ENCODE measurements around the gene ANKRD13C.
"Not testable (repeated sequence)": the region's sequence is repeated elsewhere in the genome, so short reads cannot be mapped to it uniquely, and the experiment has no call there.

The ANKRD13C gene

GRCh38 chr1:70358921-70359564 is 4.5 kb upstream of the ANKRD13C start:
- DNase-seq (ENCODE audit: low read depth in 2 of 2), result peak; percentile 10 to 21

GRCh38 chr1:70355920-70356319 is 1.4 kb upstream of the ANKRD13C start:
- no peak for DNase-seq (ENCODE audit: low read depth in 2 of 2)

GRCh38 chr1:70355111-70355407 is 537 bp upstream of the ANKRD13C start:
- DNase-seq (ENCODE audit: low read depth in 2 of 2), result no peak

GRCh38 chr1:70353601-70354331 is 756 bp downstream of the ANKRD13C start:
- peak in 1 of 2 experiments; percentile 32 for DNase-seq (ENCODE audit: low read depth in 2 of 2)

DNA sequence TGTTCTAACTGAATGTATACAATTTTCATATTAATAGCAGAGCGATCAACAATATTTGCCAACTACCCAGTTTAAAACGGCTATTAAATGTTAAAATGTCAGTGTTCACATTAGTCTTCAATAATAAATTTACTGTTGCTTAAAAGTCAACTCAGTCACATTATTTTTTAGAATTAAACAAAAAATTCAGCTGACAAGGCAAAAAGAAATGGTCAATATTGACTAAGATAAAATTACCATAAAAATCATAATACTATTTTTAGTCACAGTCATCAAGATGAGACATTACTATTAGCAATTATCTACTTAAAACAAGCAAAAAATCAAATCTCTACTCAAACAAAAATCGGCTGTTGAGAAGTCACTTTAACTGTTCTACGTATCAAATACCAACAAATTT is 1.5 kb downstream of the ANKRD13C start:
- DNase-seq (ENCODE audit: low read depth in 2 of 2), result no peak

GRCh38 chr1:70349799-70350198 is 4.7 kb downstream of the ANKRD13C start:
- DNase-seq (ENCODE audit: low read depth in 2 of 2), result not testable (repeated sequence)

DNA sequence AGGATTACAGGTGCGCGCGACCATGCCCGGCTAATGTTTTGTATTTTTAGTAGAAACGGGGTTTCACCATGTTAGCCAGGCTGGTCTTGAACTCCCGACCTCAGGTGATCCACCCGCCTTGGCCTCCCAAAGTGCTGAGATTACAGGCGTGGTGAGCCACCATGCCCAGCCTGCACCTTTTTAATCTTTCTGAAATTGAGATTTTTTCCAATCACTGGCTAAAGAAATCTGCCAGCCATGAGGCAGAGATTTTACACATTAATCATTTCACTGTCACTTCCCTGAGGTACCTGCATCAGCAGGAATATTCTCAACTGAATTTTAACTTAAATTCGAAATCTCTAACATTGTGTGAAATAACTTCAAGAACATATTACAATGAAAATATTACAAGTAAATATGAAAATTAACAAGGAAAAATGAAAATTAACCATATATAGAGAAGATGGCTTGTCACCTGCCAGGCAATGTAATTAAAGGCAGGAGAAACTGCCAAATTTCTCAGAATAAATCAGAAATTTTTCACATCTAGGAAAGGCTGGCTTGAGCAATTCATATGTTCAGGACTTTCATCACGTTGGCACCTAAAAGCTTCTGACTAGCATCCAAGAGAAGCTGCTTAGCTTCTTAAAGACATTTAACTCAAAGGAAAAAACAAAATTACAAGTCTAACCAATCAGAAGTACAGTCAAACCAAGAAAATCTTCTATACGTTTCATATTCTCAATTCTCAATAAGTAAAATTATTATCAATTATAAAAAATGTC is 5.9 kb downstream of the ANKRD13C start:
- no peak for DNase-seq (ENCODE audit: low read depth in 2 of 2)

GRCh38 chr1:70339644-70340043 is 14.9 kb downstream of the ANKRD13C start:
- DNase-seq (ENCODE audit: low read depth in 2 of 2), result not testable (repeated sequence)

GRCh38 chr1:70336050-70336449 is 18.5 kb downstream of the ANKRD13C start:
- no peak for DNase-seq (ENCODE audit: low read depth in 2 of 2)

DNA sequence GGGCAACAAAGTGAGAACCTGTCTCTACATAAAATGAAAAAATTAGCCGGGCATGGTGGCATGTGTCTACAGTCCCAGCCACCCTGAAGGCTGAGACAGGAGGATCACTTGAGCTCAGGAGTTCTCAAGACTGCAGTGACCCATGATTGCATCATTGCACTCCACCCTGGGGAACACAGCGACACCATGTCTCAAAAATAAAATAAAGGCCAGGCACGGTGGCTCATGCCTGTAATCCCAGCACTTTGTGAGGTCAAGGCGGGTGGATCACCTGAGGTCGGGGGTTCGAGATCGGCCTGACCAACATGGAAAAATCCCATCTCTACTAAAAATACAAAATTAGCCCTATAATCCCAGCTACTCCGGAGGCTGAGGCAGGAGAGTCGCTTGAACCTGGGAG is 20.1 kb downstream of the ANKRD13C start:
- no peak for DNase-seq (ENCODE audit: low read depth in 2 of 2)

- DNase-seq (ENCODE audit: low read depth in 2 of 2), result no peak
These were observed 21.3 kb downstream of the ANKRD13C start for GRCh38 chr1:70333245-70333644.

GRCh38 chr1:70331962-70332361 is 22.6 kb downstream of the ANKRD13C start:
- DNase-seq (ENCODE audit: low read depth in 2 of 2), result peak in 1 of 2 experiments; percentile 2

DNA sequence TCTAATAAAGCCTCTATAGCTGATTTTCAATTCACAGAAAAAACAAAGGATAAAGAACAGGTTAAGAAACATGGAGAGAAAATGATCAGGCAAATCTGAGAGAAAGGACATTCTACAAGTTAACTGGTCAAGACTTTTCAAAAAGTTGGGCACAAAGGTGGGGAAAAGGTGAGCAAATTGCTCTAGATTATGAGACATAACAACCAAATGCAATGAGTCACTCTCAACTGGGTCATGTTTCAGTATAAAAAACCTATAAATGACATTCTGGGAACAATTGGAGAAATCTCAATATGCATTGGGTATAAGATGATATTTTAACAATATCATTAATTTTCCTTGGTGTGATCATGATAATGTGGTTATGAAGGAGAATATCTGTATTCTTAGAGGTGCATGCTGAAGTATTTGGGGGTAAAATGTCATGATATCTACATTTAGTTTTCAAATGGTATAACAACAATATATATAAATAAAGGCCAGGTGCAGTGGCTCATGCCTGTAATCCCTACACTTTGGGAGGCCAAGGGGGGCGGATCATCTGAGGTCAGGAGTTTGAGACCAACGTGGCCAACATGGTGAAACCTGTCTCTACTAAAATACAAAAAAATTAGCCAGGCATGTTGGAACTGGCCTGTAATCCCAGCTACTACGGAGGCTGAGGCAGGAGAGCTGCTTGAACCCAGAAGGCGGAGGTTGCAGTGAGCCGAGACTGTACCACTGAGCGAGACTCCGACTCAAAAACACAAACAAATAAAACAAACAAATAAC is 27.0 kb downstream of the ANKRD13C start:
- no peak for DNase-seq (ENCODE audit: low read depth in 2 of 2)

DNA sequence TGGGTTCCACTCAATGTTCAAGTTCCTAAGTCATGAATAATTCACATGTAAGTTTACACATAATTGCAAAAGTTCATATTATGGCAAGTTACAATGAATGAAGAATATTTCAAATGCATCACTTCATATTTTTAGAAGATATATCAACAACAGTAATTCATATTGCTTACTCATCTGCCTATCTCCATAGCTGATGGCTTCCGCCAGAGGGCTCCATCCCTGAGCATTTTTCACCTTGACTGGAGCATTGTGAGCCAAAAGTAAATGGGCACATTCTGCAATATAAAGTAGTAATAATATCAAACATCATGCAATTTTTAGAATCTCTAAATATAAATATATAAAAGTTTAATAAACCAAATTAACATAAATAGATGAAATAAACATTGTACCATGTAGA is 29.8 kb downstream of the ANKRD13C start:
- no peak for DNase-seq (ENCODE audit: low read depth in 2 of 2)

GRCh38 chr1:70319750-70320149 is 34.8 kb downstream of the ANKRD13C start:
- peak; percentile 20 to 30 for DNase-seq (ENCODE audit: low read depth in 2 of 2)

- DNase-seq (ENCODE audit: low read depth in 2 of 2), result no peak
These were observed 36.3 kb downstream of the ANKRD13C start for GRCh38 chr1:70318191-70318590.

DNA sequence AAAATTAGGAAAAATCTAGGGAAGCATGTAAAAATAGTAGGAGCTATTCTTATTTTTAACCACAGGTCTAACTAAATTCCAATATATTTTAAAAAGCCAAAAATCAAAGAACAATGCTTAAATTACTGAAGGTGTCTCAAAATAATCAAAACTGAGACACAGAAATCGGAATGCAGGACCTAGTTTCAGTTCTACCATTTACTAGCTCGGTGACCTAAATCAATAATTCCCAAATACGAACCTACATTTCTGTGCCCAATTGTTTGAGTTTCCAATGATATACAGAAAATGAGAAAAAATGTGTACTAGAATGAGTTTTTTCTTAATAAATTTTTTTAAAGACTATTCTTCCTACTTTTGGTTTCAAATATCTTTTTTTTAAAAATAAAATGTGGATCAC is 37.4 kb downstream of the ANKRD13C start:
- DNase-seq (ENCODE audit: low read depth in 2 of 2), result no peak

DNA sequence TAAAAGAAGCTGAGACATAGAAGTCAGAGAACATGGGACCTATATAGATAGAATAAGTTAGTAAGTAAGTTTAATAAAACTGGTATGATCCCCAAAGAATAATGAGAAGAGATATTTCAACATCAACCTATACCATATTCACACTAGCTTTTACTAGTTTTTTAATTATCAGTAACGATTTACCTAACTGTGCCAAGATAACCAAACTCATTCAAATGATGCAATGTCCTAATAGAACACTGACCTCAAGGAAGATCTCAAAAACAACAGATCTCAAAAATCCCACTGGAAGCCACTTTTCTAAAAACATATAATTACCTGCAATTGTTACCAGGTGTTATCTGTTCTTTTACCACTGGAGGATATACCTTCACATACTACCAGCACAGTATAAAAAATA is 38.7 kb downstream of the ANKRD13C start:
- no peak for DNase-seq (ENCODE audit: low read depth in 2 of 2)

GRCh38 chr1:70314706-70315304 is 39.7 kb downstream of the ANKRD13C start:
- DNase-seq (ENCODE audit: low read depth in 2 of 2), result no peak

DNA sequence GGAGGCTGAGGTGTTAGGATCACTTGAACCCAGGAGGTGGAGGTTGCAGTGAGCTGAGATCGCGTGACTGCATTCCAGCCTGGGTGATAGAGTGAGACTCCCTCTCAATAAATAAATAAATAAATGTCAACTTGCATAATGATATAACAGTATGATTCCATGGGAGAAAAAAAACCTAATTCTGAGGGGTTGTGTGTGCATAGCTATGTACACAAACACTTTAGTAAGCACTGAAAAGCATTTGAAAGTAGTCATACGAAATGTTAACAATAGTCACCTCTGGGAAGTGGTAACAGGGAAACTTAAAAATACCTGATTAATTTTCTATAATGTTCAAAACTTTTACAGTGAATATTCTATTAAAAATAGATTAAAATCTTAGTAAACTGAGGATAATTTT is 43.2 kb downstream of the ANKRD13C start:
- DNase-seq (ENCODE audit: low read depth in 2 of 2), result no peak

DNA sequence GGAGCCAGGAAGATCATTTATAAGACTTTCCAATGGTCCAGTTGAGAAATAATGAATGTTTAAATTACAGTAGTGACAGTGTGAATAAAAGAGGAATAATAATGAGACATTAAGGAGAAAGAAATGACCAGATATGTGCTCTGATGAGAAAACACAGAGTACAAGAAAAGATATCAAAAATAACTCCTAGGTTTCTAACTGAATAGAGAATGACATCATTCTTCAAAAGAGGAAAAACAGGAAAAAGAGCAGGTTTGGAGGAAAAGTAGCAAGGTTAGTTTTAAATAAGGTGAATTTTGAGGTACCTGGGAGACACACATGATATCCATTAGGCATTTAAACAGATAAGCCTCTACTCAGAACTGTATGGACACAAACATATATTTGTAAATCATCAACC is 55.0 kb downstream of the ANKRD13C start:
- no peak for DNase-seq (ENCODE audit: low read depth in 2 of 2)

GRCh38 chr1:70295749-70296148 is 58.8 kb downstream of the ANKRD13C start:
- no peak for DNase-seq (ENCODE audit: low read depth in 2 of 2)
